Epidermal melanocyte (primary cell): ENCODE results near the gene DELE1.

ENCODE experiments used
- DNase-seq: peaks from one replicate; pipeline ENCODE4 v3.0.0; 2011; ENCODE audit warnings: low spot score; ENCODE audit not compliant: insufficient read length

The DELE1 gene

DNA sequence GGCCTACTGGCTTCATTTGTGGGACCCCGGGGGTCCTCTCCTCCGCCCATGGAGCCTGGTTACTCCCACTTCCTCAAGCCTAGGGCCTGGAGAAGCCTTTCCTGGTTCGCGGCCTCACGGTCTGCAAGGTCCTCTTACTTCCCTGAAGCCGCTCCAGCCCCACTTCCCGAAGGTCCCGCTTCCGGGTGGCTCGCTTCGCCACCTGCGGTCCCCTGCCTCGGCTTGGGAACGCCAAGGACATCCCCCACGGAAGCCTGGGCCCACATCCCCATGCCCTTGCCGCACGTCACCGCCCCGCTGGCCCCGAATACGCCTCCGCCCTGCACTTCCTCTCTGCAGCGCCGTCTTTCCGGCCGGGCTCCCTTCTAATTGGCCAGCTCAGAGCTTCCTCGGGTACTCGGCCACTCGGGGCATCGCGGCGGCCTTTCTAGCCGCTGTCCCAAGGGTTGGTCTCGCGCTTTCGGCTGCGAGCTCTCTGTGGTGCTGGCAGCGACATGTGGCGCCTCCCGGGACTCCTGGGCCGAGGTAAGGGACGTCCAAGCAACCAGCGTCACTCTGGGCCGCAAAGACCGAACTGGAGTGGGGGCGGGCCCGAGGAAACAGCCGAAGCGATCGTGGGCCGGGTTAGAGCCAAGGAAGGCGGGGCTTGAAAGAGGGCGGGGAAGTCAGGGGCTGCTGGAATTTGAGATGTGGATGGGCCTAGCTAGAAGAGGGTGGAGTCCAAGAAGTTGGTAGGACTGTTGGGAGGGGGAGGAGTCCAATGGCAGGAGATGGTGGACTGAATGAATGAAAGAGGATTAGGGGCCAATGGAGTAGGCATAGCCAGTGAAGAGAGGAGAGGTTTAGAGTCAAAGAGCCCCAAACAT, at the start of gene DELE1:
TSS of gene DELE1 (plus strand) at position 424 of the 866 bp plus-strand sequence. CDS start at position 495, 71 bp downstream.
- peak; percentile 92 for DNase-seq

DNA sequence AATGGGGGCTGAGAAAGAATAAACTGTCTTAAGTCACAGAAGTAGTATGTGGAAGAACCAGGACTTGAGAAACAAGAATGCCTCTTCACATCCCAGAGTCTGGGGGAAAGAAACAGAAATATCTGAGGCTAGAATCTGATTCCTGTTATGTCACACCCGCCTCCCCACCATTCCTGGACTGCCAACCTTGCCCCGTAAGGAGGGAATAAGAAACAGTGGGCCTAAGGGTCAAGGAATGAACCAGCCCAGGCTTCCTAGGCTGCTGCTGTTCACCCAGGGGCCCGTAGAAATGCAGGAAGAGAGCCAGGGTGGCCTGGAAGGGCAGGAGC, 49.8 kb upstream of the DELE1 start:
- DNase-seq: peak; percentile 8

- DNase-seq: peak; percentile 3
Measured at GRCh38 chr5:141874262-141874964, 49.3 kb upstream of the DELE1 start.

DNA sequence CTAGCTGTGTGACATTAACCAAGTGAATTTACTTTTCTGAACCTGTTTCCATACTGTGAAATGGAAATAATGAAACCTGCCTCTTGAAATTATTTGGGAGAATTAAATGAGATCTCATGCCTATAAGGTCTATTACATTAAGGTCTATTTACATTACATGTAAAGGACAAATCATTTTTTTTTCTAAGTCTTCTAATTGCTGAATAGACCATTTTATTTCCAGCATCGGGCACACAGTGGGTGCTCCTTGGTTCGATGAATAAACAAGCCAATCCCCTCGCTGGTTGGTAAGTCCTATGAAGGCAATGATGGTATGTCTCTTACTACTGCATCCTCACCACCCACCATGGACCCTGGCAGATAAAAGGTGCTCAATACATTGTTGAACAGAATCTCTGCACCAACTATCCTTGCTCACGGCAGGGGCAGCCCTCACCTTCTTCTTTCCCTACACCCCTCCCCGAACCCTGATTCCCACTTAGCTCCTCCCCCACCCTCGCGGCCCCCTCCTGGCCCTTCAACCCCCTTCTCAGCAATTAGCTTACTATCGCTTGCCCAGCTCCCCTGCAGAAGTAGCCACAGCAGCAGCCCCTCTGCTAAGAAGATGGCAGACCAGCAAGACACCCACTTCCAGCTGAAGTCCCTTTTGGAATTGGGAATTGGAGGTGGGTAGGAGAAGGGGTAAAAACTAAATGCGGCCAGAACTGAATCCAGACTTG, 48.5 kb upstream of the DELE1 start:
- peak; percentile 1 for DNase-seq

DNA sequence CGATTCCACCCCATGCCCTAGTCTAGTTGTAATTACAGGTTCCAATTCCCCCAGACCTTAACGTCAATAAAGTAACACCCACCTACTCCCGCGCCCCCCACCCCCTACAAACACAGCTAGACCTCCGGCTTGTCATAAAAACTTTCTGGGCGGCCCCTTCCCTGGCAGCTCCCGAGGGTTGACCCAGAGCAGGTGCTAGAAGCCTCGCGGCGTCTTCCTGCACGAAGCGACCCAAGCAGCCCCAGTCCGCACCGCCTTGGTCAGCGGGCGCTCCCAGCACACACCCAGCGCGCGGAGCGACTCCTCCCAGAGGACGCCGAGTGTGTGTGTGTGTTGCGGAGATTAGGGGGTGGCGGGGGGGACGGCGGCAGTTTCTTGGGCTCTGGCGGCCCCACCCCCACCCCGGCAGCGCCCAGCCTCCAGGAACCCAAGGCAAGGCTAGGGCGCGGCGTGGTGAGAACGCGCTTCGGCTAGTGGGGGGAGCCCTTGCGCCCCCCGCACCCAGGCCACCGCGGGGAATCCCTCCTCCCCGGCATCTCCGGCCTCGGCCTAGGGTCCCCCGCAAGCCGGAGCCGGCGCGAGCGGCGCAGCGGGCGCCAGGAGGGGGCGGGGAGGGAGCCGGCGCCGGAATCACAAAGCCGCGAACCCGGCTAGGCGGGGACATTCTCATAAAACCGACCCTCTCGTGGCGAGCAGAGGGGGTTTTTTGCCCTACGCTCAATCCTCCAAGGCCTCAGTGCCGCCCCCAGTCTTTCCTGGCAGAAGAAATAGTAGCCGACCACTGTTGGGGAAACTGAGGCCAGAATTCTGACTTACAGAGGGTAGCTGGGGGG, 47.7 kb upstream of the DELE1 start:
- peak; percentile 7 for DNase-seq

DNA sequence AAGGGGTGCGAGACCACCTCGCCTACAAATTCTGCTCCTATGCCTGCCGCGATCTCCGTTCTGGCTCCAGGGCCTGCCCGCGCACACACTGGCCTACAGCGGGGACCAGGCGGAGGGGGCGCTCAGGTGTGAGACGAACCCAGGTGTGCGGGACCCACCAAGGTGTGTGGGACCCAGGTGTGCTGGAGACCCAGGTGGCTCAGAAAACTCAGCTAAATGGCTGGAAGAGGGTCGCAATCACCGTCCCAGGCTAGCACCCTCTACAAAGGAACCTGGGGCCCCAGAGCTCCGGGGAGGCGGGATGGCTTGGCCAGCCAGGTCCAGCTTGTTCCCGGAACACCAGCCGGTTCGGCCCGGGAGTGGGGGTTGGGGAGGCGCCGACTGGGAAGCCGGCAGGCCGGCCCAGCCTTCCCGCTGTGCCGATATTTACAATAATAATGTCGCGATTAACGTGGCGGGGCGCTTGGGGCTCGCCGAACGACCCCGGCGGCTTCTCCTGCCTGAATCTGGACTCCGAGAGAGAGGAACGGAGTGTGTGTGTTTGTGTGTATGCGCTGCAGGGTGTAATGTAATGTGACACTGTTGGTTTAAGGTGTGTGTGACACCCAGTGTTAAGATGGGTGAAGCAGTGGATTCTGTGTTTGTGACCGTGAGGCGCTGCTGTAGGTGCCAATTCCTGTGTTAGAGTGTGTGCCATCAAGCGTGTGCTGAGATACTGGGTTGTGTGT, 46.9 kb upstream of the DELE1 start:
- DNase-seq: peak; percentile 3

GRCh38 chr5:141877356-141878185, 46.1 kb upstream of the DELE1 start:
- peak; percentile 13 for DNase-seq

DNA sequence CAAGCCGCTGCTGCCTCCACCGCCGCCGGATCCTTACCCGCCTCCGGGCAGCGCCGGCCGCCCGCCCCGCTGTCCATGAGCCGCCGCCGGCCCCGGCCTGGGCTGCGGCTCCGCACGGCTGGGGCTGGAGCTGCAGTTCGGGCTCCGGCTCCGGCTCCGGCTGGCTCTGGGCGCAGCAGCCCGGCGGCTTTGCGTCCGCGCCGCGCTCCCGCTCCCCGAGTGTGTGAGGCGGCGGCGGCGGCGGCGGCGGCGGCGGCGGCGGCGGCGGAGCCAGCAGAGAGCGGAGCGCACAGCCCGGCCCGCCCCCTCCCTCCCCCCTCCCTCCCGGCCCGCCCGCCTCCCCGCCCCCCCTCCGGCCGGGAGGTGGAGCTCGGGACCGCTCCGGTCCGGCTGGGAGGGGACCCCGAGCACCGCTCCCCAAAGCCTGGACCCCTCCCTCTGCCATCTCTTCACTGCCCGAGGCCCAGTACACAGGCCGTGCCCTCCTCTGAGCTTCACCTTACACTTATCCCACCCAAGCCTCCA, 45.4 kb upstream of the DELE1 start, which contains the start of gene PCDH1:
TSS of gene PCDH1 (minus strand) at position 225 of the 525 bp plus-strand sequence. CDS start at position 77, 148 bp downstream.
- peak; percentile 14 for DNase-seq

- DNase-seq: peak; percentile 53
Measured at GRCh38 chr5:141878711-141879425, 44.8 kb upstream of the DELE1 start.

GRCh38 chr5:141879426-141879759, 44.3 kb upstream of the DELE1 start:
- no peak for DNase-seq

- peak; percentile 21 for DNase-seq
Measured at GRCh38 chr5:141879941-141880738, 43.5 kb upstream of the DELE1 start.

DNA sequence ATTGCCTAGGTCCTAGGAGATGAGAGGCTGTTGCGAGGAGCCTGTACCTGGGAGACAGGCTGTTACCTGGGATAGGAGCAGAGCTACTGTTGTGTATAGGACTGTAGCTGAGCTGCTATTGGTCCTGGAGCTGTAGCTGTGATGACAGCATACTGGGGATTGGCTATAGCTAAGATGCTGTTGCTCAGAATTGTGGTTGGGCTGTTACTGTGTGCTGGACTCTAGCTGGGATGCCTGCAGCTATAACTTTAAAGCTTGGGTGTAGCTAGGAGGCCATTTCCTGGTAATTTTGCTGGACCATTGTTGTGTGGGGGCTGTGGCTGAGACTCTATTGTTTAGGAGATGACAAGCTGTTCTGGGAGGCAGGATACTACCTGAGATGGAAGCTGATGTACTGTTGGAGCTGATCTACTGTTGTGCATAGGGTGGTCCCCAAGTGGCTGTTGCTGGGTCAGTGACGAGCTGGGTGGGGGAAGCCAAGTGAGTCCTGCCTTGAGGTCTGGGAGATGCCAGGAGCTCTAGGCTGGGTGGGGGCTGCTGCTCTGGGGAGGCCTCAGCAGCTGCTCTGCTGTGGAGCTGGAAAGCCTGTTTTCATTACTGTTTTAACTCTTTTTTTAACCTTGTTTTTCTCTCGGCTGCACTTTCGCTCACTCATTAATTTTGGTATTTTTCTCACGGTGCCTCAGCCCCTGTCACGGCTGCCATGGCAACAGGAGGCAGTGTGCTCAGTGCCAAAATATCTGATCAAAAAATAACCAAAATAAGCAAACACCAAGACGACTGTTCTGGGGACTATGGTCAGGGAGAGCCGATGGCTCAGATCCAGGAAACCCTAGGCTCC, 42.5 kb upstream of the DELE1 start:
- DNase-seq: no peak

- DNase-seq: peak; percentile 12
Measured at GRCh38 chr5:141881886-141882285, 41.8 kb upstream of the DELE1 start.

DNA sequence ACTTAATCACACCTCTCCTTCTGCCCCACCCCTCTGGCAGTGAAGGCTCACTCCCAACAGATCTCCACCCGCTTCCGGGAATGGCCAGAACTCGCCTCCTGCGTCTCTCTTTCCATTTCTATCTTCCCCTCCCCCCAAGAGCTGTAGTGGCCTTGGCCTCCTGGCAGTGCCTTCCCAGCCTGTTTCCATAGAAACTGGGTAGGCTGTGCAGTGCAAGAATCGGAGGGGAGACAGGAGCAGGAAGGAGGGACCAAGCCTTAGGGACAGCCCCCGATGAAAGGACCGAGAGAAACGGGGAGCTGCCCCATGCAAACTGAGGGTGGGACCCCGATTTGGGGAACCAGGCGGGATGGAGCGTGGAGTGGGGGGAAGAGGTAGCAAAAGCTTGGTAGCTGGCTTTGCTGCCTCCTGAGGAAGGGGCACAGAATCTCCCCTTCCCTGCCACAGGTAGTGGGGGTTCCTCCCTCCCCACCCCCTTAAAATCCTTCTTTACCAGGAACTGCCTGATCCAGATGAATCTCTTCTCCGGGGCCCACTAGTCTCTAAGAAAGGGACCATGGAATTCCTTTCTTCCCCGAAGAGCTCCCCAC, 41.0 kb upstream of the DELE1 start:
- DNase-seq: peak; percentile 15

DNA sequence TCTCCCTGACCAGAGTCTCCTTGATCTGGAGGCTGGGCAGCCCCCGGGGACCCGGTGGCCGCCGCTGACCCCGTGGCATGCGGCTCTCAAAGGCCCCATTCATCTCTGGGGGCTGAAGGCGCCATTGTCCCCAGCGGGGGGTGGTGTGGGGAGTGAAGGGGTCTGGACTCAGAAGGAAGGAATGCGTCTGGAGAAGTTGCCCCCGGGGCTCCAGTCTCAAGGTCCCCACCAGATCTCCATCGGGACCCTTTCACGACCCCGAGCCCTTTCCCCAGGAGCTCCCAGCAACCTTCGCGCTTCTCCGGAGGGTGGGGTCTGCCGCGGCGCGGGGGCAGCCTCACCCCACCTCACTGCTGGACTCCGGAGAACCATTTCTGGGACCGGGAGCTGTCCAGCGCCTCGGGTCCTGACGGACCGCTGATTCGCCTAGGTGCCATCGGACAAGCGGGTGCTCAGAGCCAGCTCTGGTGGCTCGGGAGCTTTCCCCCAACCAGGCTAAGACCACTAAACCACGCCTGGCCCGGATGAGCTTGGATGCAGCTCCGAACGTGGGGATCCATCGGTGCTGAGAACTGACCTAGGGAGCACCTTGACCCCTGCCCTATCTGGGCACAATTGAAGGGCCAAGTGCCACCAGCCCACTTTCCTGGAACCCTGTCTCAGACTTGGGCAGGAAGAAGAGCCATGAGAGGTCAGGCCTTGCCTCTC, 40.3 kb upstream of the DELE1 start:
- DNase-seq: no peak

DNA sequence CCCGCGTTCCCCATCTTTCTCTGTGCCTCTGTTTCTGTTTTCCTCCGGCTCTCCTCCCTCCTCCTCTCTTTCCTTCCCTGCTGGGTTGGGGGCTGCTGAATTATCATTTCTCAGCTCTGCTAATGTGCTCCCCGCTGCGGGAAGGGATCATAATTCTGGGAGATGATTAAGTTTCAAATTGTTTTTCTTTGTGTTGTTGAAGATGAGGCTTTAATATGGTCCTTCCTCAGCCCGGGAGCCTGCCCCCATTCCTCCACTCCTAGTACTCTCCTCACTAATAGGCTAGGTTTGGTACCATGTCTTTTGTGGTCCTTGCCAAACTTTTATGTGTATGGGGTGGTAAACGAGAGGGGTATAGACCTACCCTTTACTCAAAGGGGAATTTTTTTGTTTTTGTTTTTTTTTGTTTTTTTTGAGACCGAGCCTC, 39.8 kb upstream of the DELE1 start:
- no peak for DNase-seq
